Activated CD4-positive, alpha-beta T cell treated with anti-CD3 and anti-CD28 coated beads, Interleukin-2, amount 10 ng/mL, durations not matched to agents 7 days and 5 days (primary cell): ENCODE results near the gene UNC45A. TPM values are rescaled to one million over a fixed set of nuclear protein-coding genes. Genes with fewer than 3 reads are reported as not detected.
A peak's percentile ranks its signal among the peaks of the same experiment; 100 is the strongest.

Experiments
- CTCF ChIA-PET: fragments of 350-600 bp; sonication (Branson Sonifier 250); formaldehyde crosslinking; loops from one replicate; lab custom pipeline; 2021; ENCODE audit warnings: antibody characterized with exemption; lab: Charles Lee
- POLR2A ChIA-PET: fragments of 350-600 bp; sonication (Branson Sonifier 250); formaldehyde crosslinking; loops from one replicate; lab custom pipeline; 2021; ENCODE audit warnings: antibody characterized with exemption; lab: Charles Lee
- DNase-seq: peaks from one replicate; pipeline ENCODE4 v3.0.0-alpha.2; 2020
- H3K27ac Mint-ChIP-seq: one replicate; pipeline ENCODE4 v1.8.0; 2021; ENCODE audit warnings: mild to moderate bottlenecking, moderate library complexity, mixed read lengths
- H3K27me3 Mint-ChIP-seq: one replicate; pipeline ENCODE4 v1.8.0; 2021; ENCODE audit warnings: mixed read lengths
- H3K36me3 Mint-ChIP-seq: one replicate; pipeline ENCODE4 v1.8.0; 2021; ENCODE audit warnings: low read depth, mixed read lengths
- H3K4me1 Mint-ChIP-seq: one replicate; pipeline ENCODE4 v1.8.0; 2021; ENCODE audit warnings: mixed read lengths
- H3K4me3 Mint-ChIP-seq: one replicate; pipeline ENCODE4 v1.8.0; 2021; ENCODE audit warnings: mild to moderate bottlenecking, moderate library complexity, mixed read lengths
- H3K9me3 Mint-ChIP-seq: one replicate; pipeline ENCODE4 v1.8.0; 2021; ENCODE audit warnings: mixed read lengths
- total RNA-seq, 2 experiments: library from RNA; stranded (reverse); gene quantifications; one replicate each; pipeline ENCODE4 v1.2.3, GENCODE V29; 2021

UNC45A gene
- total RNA-seq, 2 experiments from 2014 or later: 59.3 to 69.8 TPM

GRCh38 chr15:90954712-90955623 is 19.9 kb downstream of the UNC45A start, which contains the start of gene RCCD1:
RCCD1 (plus strand) TSS chr15:90954884; CDS start chr15:90956735, 1,851 bp downstream.
- Mint-ChIP-seq H3K36me3 (peaks cover 39% of the 10 kb centered on the region), H3K4me1 (peaks cover 28% of the 10 kb centered on the region), H3K9me3 (no peaks in the 10 kb centered on the region), H3K4me3 (peak within 1 kb of the TSS; percentile 89), H3K27me3 (no peaks in the 10 kb centered on the region), H3K27ac (peak within 1 kb of the TSS; percentile 96)
- ChIA-PET POLR2A (interaction anchor here (1.0 kb wide), 1 partner anchor 52 kb away, joined by 4 read pairs; the partner anchor contains the start of gene MAN2A2), CTCF (interaction anchor here (0.5 to 10.1 kb wide), 8 partner anchors 11 to 1923 kb away, joined by 3 to 140 read pairs (median 3); partner anchors contain the start of genes HDDC3 and UNC45A)
- DNase-seq: peak; percentile 94

DNA sequence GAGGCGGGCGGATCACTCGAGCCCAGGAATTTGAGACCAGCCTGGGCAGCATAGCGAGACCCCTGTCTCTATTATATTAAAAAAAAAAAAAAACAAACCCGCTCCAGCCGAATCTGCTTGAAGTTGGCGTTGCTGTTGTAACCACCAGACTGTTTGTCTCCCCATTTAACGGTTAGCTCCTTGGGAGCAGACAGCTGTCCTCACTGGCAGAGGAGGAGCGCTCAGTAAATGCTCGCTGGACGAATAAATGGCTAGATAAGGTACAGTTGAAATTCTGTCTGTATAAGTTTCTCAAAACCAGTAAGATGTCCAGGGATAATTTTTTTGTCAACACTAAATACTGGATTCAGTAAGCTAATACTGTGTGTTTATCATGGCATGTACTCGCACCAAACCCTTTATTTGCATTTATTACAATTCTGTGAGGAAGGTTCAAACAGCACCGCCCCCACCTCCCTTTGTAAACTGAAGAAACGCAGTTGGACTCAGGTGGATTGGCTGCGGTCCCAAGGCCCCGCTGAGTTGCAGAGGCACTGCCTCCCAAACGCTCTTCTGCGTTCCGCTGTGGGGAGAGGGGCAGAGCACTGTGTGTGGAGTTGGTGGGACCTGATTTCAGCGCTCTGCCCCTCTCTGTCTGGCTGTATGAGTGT is 20.7 kb downstream of the UNC45A start:
- POLR2A ChIA-PET: interaction anchor here (0.6 kb wide), 1 partner anchor 16 kb away, joined by 4 read pairs; no protein-coding TSS in a partner anchor
- H3K4me3 Mint-ChIP-seq: peak overlapping the region; percentile 89
- peaks cover 28% of the 10 kb centered on the region for H3K4me1 Mint-ChIP-seq
- H3K9me3 Mint-ChIP-seq: no peaks in the 10 kb centered on the region
- CTCF ChIA-PET: interaction anchor here (0.5 to 10.1 kb wide), 18 partner anchors 10 to 1922 kb away, joined by 3 to 140 read pairs (median 4); partner anchors contain the start of genes HDDC3, UNC45A and VPS33B
- no peaks in the 10 kb centered on the region for H3K27me3 Mint-ChIP-seq
- H3K36me3 Mint-ChIP-seq: peaks cover 41% of the 10 kb centered on the region
- peak overlapping the region; percentile 96 for H3K27ac Mint-ChIP-seq
- no peak for DNase-seq

DNA sequence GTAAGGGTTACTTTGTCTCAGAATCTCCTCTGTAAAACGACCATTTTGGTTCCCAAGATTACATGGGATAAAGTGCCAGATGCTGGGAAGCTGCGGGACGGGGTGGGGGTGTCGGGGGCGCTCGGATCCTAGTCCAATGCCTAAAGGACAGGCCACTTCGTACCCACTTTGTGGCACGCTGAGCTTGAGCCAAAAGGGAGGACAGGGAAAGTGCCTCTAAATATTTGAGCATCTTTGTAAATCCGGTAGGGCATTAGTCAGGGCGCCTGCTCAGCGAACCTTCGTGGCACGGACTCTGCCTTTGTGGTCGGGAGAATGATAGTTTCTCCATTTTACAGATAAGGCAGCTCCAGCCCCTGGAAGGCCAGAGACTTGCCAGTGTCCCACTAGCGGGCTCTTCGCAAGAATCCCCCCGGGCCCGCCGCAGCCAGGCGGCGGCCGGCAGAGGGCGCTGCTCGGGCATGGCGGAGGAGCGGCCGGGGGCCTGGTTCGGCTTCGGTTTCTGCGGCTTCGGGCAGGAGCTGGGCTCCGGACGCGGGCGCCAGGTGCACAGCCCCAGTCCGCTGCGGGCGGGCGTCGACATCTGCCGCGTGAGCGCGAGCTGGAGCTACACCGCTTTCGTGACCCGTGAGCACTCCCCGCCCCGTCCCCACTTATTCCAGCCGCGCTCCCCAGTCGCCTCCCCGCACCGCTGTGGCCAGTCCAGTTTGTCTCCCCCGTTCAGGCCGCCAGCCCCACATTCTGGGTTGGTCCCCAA is 21.4 kb downstream of the UNC45A start:
- CTCF ChIA-PET: interaction anchor here (0.6 to 10.1 kb wide), 20 partner anchors 8 to 459 kb away, joined by 3 to 140 read pairs (median 4); partner anchors contain the start of genes HDDC3, UNC45A and VPS33B
- H3K27ac Mint-ChIP-seq: peak overlapping the region; percentile 96
- peak overlapping the region; percentile 89 for H3K4me3 Mint-ChIP-seq
- no peaks in the 10 kb centered on the region for H3K27me3 Mint-ChIP-seq
- peaks cover 30% of the 10 kb centered on the region for H3K4me1 Mint-ChIP-seq
- H3K9me3 Mint-ChIP-seq: no peaks in the 10 kb centered on the region
- peaks cover 45% of the 10 kb centered on the region for H3K36me3 Mint-ChIP-seq
- peak; percentile 73 for DNase-seq
- POLR2A ChIA-PET: interaction anchor here (0.5 to 0.6 kb wide), 2 partner anchors 11 to 15 kb away, joined by 3 to 4 read pairs; no protein-coding TSS in a partner anchor

- H3K4me1 Mint-ChIP-seq: peaks cover 30% of the 10 kb centered on the region
- ChIA-PET CTCF (interaction anchor here (0.6 to 10.1 kb wide), 20 partner anchors 8 to 460 kb away, joined by 3 to 140 read pairs (median 5); partner anchors contain the start of genes HDDC3, UNC45A and VPS33B), POLR2A (interaction anchor here (0.5 kb wide), 1 partner anchor 12 kb away, joined by 3 read pairs; no protein-coding TSS in a partner anchor)
- H3K4me3 Mint-ChIP-seq: peak overlapping the region; percentile 65
- no peaks in the 10 kb centered on the region for H3K27me3 Mint-ChIP-seq
- DNase-seq: no peak
- peaks cover 42% of the 10 kb centered on the region for H3K36me3 Mint-ChIP-seq
- H3K27ac Mint-ChIP-seq: peak overlapping the region; percentile 73
- no peaks in the 10 kb centered on the region for H3K9me3 Mint-ChIP-seq
Measured at GRCh38 chr15:90957031-90957790, 22.1 kb downstream of the UNC45A start.

- H3K36me3 Mint-ChIP-seq: peaks cover 41% of the 10 kb centered on the region
- peak overlapping the region; percentile 65 for H3K4me3 Mint-ChIP-seq
- H3K4me1 Mint-ChIP-seq: peaks cover 30% of the 10 kb centered on the region
- CTCF ChIA-PET: interaction anchor here (0.7 to 10.1 kb wide), 11 partner anchors 8 to 632 kb away, joined by 3 to 140 read pairs (median 7); partner anchors contain the start of genes HDDC3 and UNC45A
- POLR2A ChIA-PET: no interaction called here
- H3K27me3 Mint-ChIP-seq: no peaks in the 10 kb centered on the region
- peak overlapping the region; percentile 73 for H3K27ac Mint-ChIP-seq
- no peaks in the 10 kb centered on the region for H3K9me3 Mint-ChIP-seq
- no peak for DNase-seq
Measured at GRCh38 chr15:90957791-90958190, 22.7 kb downstream of the UNC45A start.

DNA sequence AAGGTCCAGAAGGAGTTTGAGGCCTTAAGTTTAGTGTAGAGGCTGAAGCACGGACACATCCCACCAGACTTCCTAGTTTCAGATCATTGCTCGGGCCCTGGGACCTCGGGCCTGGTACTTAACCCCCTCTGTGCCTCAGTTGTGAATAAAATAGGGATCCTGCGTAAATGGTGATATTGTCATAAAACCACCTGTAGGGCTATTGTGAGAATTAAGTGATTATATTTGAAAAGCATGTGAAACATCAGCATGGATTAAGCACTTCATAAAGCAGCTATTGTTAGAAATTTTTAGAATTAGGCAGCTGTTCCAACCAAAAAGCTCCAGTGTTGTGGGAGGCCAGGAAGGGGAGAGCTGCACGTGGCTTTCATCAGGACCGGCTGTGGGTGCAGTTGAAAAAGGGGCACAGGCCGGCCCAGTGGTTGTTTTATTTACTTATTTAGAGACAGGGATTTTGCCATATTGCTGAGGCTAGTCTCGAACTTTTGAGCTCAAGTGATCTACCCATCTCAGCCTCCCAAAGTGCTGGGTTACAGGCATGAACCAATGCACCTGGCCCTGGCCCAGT is 24.0 kb downstream of the UNC45A start:
- DNase-seq: no peak
- Mint-ChIP-seq H3K27ac (peak overlapping the region; percentile 13), H3K9me3 (no peaks in the 10 kb centered on the region), H3K36me3 (peaks cover 46% of the 10 kb centered on the region), H3K27me3 (no peaks in the 10 kb centered on the region), H3K4me3 (no peak overlapping the region), H3K4me1 (peaks cover 22% of the 10 kb centered on the region)
- CTCF ChIA-PET: interaction anchor here (0.7 to 10.1 kb wide), 8 partner anchors 9 to 163 kb away, joined by 3 to 140 read pairs (median 4); partner anchors contain the start of genes HDDC3 and UNC45A
- POLR2A ChIA-PET: no interaction called here

DNA sequence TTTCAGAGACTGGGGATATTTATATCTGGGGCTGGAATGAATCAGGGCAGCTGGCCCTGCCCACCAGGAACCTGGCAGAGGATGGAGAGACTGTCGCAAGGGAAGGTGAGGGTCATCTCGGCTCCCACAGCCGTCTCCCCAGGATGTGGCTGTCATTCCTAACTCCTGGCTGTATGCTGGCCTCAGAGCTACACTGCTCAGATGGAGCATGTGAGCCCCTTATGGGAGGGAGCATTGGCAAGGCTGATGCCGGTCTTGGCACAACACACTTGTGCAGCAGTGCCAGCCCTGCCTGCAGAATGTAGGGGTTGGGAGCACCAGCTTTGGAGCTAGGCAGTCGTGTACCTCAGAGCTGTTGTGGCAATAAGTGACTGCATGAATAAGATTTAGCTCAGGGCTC is 24.8 kb downstream of the UNC45A start:
- POLR2A ChIA-PET: no interaction called here
- H3K27ac Mint-ChIP-seq: peak overlapping the region; percentile 43
- DNase-seq: no peak
- no peaks in the 10 kb centered on the region for H3K27me3 Mint-ChIP-seq
- H3K4me1 Mint-ChIP-seq: peaks cover 16% of the 10 kb centered on the region
- CTCF ChIA-PET: interaction anchor here (0.5 to 10.1 kb wide), 7 partner anchors 8 to 90 kb away, joined by 3 to 140 read pairs (median 3); partner anchors contain the start of genes HDDC3 and UNC45A
- H3K9me3 Mint-ChIP-seq: no peaks in the 10 kb centered on the region
- H3K4me3 Mint-ChIP-seq: no peak overlapping the region
- H3K36me3 Mint-ChIP-seq: peaks cover 46% of the 10 kb centered on the region

- ChIA-PET CTCF (interaction anchor here (0.5 to 10.1 kb wide), 5 partner anchors 8 to 27 kb away, joined by 3 to 140 read pairs (median 3); partner anchors contain the start of genes HDDC3 and UNC45A), POLR2A (no interaction called here)
- Mint-ChIP-seq H3K27ac (peak overlapping the region; percentile 43), H3K4me3 (no peak overlapping the region), H3K27me3 (no peaks in the 10 kb centered on the region), H3K36me3 (peaks cover 50% of the 10 kb centered on the region), H3K9me3 (no peaks in the 10 kb centered on the region), H3K4me1 (peaks cover 16% of the 10 kb centered on the region)
- no peak for DNase-seq
Measured at GRCh38 chr15:90960298-90961091, 25.4 kb downstream of the UNC45A start.

DNA sequence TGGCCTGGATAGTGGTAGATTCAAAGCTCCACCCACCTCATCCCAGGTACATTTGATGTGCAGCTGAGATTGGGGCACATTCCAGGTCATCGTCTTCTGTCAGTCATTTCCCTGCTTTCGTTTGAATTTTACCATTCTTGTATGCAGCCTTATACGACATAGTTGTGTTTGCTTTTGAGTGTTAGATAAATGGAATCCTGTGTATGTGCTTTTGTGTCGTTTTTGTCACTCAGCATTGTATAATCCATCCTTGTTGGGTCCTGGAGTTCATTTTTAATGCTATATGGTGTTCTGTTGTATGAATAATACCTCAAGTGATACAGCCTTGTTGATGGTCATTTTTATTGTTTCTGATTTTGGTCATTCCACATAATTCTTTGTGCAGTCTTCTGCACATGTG is 26.9 kb downstream of the UNC45A start:
- CTCF ChIA-PET: interaction anchor here (1.0 to 2.5 kb wide), 2 partner anchors 8 to 17 kb away, joined by 3 to 10 read pairs; no protein-coding TSS in a partner anchor
- DNase-seq: no peak
- peaks cover 7% of the 10 kb centered on the region for H3K4me1 Mint-ChIP-seq
- H3K27me3 Mint-ChIP-seq: no peaks in the 10 kb centered on the region
- peaks cover 52% of the 10 kb centered on the region for H3K36me3 Mint-ChIP-seq
- H3K9me3 Mint-ChIP-seq: no peaks in the 10 kb centered on the region
- POLR2A ChIA-PET: no interaction called here
- no peak overlapping the region for H3K4me3 Mint-ChIP-seq
- no peak overlapping the region for H3K27ac Mint-ChIP-seq

GRCh38 chr15:90966262-90966661 is 31.2 kb downstream of the UNC45A start:
- no peak overlapping the region for H3K4me3 Mint-ChIP-seq
- ChIA-PET POLR2A (no interaction called here), CTCF (interaction anchor here (0.9 to 1.4 kb wide), 5 partner anchors 9 to 34 kb away, joined by 3 to 7 read pairs (median 3); partner anchors contain the start of genes HDDC3 and RCCD1)
- DNase-seq: no peak
- peaks cover 64% of the 10 kb centered on the region for H3K36me3 Mint-ChIP-seq
- H3K9me3 Mint-ChIP-seq: no peaks in the 10 kb centered on the region
- no peaks in the 10 kb centered on the region for H3K4me1 Mint-ChIP-seq
- no peaks in the 10 kb centered on the region for H3K27me3 Mint-ChIP-seq
- peak overlapping the region; percentile 44 for H3K27ac Mint-ChIP-seq
